NCI-H2081 (cell line): ENCODE data around the gene WDR26.
"Not testable (repeated sequence)": the region's sequence is repeated elsewhere in the genome, so short reads cannot be mapped to it uniquely, and the experiment has no call there.

Experiments used
- DNase-seq, 2 experiments: peaks; one replicate each; lab custom pipeline; 2025; lab: John Stamatoyannopoulos, UW

WDR26 gene

DNA sequence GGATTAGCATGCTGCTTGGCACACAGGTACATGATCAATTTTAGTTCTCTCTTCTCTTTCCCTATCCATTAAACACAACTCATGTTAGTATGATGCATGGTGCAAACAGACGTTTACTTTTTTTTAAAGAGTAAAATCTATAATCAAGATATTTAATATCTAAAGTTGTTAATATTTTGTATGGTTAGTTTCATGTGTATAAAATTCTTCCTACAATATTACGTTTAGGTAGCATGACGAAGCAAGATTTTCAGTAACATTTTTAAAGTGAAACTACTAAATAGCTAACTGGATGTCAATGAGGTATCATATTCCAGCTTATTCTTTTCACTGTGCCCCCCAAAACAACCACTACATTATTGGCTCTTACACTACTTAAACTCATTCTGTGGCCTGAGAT, 41.3 kb downstream of the WDR26 start:
- no peak for DNase-seq

DNA sequence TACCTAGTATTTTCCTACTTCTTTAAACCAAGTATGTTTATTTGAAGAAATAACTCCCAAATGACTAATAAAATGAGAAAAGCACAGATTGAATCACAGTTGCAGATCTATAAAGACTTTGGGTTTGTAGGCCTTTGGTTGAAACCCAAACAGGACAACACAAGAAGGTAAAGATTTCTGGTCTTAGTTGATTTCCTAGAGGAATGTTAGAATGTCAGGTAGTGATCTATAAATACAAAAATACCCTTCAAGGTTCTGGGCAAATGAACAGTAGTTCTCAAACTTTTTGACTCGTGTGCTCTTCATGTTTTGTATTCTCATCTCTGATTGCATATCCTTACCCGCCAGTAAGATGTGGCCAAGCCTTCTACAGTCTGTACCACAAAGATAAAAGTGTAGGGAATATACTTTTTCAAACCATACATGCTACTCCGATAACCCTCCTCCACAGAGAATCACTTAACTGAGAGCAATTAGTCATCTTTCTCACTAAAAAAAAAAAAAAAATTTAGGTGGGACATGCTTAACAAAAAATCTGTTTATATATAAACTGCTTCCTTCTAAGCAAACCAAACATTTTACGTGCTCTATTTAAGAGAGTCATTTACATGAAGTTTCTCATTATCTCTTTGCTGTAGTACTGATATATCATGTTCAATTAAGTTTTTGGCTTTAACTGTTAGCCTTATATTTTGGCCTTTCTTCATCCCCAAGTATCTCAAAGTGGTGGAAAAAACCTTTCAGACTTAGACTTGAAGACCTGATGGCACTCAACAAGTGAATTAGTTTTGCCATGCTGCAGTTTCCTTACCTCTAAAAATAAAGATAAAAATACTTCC, 42.0 kb downstream of the WDR26 start:
- no peak for DNase-seq

- no peak for DNase-seq
These were observed 44.1 kb downstream of the WDR26 start for GRCh38 chr1:224390517-224390916.

GRCh38 chr1:224387943-224388342, 46.7 kb downstream of the WDR26 start:
- no peak for DNase-seq

GRCh38 chr1:224387302-224387912, 47.2 kb downstream of the WDR26 start:
- peak in 1 of 2 experiments; percentile 17 for DNase-seq

DNA sequence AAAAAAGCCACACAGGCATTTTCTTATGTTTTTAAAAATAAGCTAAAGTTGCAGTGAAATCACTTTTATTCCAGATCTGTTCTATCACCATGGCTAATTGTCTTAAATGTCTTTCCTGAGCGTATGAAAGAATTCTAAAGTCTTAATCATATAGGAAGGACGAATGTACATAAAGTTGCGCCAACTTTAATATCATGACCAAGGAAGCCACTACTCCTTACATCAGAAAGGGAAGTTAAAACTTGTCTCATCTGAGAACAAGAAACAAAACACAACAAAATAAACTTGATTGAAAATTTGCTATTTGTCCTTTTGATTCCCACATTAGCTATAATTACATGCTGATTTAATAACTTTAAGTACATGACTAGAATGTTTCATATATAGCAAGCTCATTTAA, 51.4 kb downstream of the WDR26 start:
- DNase-seq, result no peak

GRCh38 chr1:224381880-224382548, 52.6 kb downstream of the WDR26 start:
- DNase-seq, result no peak

DNA sequence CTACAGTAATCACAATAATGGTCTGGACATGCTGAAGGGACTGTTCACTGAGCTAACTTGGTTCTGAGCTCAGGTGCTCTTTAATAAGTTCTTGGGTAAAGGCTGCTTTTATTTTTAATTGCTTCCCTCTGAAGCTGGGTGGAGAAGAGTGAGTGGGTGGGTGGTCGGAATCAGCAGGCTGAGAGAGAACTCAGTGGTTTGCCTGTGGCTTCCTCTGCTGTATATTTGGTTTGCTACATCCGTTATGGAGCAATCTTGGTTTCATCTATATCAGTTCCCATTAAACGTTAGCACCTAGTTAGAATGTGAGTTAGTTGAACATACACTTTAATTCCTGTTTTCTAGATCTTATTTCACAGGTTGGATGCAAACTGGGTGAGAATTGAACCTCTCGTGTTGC, 54.6 kb downstream of the WDR26 start:
- DNase-seq, result no peak

- no peak for DNase-seq
These were observed 55.6 kb downstream of the WDR26 start for GRCh38 chr1:224378855-224379631.

- no peak for DNase-seq
These were observed 57.0 kb downstream of the WDR26 start for GRCh38 chr1:224377676-224378006.

GRCh38 chr1:224375059-224375458, 59.5 kb downstream of the WDR26 start:
- no peak for DNase-seq

DNA sequence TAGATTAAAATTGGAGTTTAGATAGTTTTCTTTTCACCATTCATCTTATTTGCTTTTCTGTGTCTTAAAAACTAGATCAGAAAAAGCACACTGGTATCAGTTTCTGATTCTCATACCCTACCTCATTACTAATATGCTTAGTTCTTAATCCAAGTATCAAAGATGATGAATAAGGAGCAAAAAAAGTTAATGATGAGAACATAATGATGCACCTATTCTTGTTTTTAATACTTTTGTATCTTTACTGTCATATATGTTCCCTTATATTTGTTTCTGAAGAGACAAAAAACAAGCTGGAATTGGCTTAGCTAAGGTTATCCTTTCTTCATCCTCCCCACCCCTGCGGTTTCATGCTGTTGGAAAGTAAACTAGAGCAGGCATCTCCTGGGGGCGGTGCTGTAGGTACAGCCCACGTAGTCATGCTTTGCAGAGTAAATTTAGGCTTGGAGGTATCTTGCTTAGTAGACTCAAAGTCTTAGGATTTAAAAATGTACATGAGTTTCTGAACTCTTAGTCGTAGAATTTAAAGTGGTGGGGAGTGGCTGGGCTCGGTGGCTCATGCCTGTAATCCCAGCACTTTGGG, 61.5 kb downstream of the WDR26 start:
- no peak for DNase-seq

- peak in 1 of 2 experiments; percentile 13 for DNase-seq
These were observed 66.2 kb downstream of the WDR26 start for GRCh38 chr1:224368409-224368808.

- DNase-seq, result no peak
These were observed 75.4 kb downstream of the WDR26 start for GRCh38 chr1:224359207-224359606.

- DNase-seq, result no peak
These were observed 76.4 kb downstream of the WDR26 start for GRCh38 chr1:224358237-224358636.

DNA sequence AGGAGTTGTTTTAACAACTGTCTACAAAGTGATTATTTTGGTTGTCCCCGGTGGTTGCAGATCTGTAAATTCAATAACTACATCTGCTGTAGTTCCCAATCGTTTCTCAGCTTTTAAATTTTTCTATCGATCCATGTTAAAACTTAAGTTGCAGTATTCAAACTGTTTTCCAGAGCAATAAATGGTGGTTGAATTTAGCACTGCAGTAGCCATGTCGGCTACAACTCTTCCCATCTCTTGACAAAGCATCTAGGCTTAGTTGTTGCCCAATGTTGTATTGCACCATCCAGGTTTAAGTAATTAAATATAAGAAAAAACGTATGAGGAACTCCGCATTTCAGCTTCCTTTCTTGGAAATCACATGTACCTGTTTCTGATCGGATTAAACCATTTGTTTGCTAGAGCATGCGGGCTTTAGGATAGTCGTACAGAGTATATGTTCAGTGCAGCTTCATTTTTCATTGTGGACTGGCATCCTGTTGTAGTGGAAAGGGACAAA, 76.9 kb downstream of the WDR26 start:
- DNase-seq, result peak in 1 of 2 experiments; percentile 30

- peak; percentile 96 to 97 for DNase-seq
These were observed 77.6 kb downstream of the WDR26 start, which contains the start of gene CNIH4 for GRCh38 chr1:224356685-224357625. TSS of gene CNIH4 (plus strand) at chr1:224356879. CDS start at chr1:224356925, 46 bp downstream.

DNA sequence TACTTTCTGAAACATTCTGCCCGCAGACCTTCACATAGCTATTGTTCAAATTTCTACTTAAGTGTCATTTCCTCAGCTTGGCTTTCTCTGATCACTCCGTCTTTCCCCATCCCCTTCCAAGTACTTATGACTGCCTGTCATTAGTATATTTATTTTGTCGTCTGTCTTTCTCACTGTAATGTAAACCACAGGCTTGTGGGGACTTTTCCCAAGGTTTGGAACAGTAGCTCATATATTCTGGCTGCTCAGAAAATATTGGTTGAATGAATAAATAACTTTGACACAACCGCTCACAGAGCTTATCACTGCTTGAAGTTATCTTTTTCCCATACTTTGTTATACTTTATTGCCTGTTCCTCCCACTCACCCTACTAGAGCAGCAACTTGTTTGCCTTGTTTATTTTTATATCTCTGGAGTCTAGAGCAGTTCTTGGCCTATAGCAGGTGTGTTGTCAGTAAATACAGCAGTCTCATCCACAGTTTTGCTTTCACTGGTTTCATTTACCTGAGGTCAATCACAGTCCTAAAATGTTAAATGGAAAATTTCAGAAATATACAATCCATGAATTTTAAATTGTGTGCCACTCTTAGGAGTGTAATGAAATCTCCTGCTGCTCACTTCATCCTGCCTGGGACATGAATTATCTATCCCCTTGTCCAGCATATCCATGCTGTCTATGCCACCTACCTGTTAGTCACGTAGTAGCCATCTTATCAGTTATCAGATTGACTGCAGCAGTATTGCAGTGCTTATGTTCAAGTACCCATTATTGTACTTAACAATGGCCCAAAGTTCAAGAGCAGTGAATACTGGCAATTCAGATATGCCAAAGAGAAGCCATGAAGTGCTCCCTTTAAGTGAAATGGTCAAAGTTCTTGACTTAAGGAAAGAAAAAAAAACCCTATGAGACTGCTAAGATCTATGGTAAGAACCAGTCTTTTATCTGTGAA, 80.3 kb downstream of the WDR26 start:
- DNase-seq, result no peak

- not testable (repeated sequence) for DNase-seq
These were observed 82.0 kb downstream of the WDR26 start for GRCh38 chr1:224352436-224353085.
